HCT116 (cell line): ENCODE measurements around the gene INPP5B.

Experiments
- CBX3 ChIP-seq: IDR thresholded peaks from 2 replicates; pipeline ENCODE4 v1.6.1; 2012; ENCODE audit warnings: low read depth
- CTCF ChIP-seq, 3 experiments: fragments of 200-600 bp in 1 of 3; sonication (generic) in 1 of 3; IDR thresholded peaks in 2 of 3; conservative IDR thresholded peaks in 1 of 3; 2 replicates each; pipeline ENCODE4 v1.5.1; 2012 to 2017; ENCODE audit warnings: low read depth in 2 of 3, low read length in 2 of 3, antibody characterized with exemption in 1 of 3, borderline replicate concordance in 1 of 3, control low read depth in 1 of 3, mild to moderate bottlenecking in 1 of 3, mixed read lengths in 1 of 3, mixed run types in 1 of 3, moderate library complexity in 1 of 3; ENCODE audit not compliant: insufficient read depth in 1 of 3
- EZH2 ChIP-seq: fragments of 200-600 bp; sonication (generic); IDR thresholded peaks from 2 replicates; pipeline ENCODE4 v1.6.1; 2017; ENCODE audit warnings: antibody characterized with exemption, mixed run types
- EZH2phosphoT487 ChIP-seq: fragments of 200-600 bp; IDR thresholded peaks from 2 replicates; pipeline ENCODE4 v1.6.1; 2018; ENCODE audit warnings: antibody characterized with exemption, borderline replicate concordance
- JUND ChIP-seq: IDR thresholded peaks from 2 replicates; pipeline ENCODE4 v1.6.1; 2012
- MAX ChIP-seq: IDR thresholded peaks from 2 replicates; pipeline ENCODE4 v1.6.1; 2012
- POLR2A ChIP-seq: IDR thresholded peaks from 2 replicates; pipeline ENCODE4 v1.7.0; 2011; ENCODE audit warnings: borderline replicate concordance; ENCODE audit not compliant: insufficient read depth, insufficient read length; ENCODE audit errors: extremely low read depth
- POLR2AphosphoS5 ChIP-seq: IDR thresholded peaks from 2 replicates; pipeline ENCODE4 v1.6.1; 2011; ENCODE audit warnings: mild to moderate bottlenecking, low read depth, low read length, moderate library complexity
- RAD21 ChIP-seq: IDR thresholded peaks from 2 replicates; pipeline ENCODE4 v1.6.1; 2012; ENCODE audit warnings: low read depth, mild to moderate bottlenecking
- REST ChIP-seq: IDR thresholded peaks from 2 replicates; pipeline ENCODE4 v1.6.1; 2012; ENCODE audit warnings: low read depth
- SIN3A ChIP-seq: IDR thresholded peaks from 2 replicates; pipeline ENCODE4 v1.6.1; 2012; ENCODE audit warnings: low read depth
- SP1 ChIP-seq: IDR thresholded peaks from 2 replicates; pipeline ENCODE4 v1.6.1; 2012; ENCODE audit warnings: low read depth
- ZNF274 ChIP-seq: fragments of 200-500 bp; sonication (Bioruptor generic); IDR thresholded peaks from 2 replicates; pipeline ENCODE4 v1.6.1; 2014; ENCODE audit warnings: mild to moderate bottlenecking, low read depth, low read length, inconsistent platforms

- TF ChIP-seq RAD21 (no peak), SIN3A (no peak), CTCF (IDR thresholded peaks at IDR 0.05 in 2 of 3, conservative IDR thresholded peaks at IDR 0.05 in 1 of 3; ENCODE audit: borderline replicate concordance in 1 of 3, insufficient read depth in 1 of 3, low read depth in 2 of 3, low read length in 2 of 3) (no peak), SP1 (no peak), ZNF274 (no peak), POLR2A (no peak), POLR2AphosphoS5 (no peak), MAX (no peak), JUND (no peak; the same call in 1 of the 2 replicates), CBX3 (no peak), EZH2 (no peak), REST (no peak), EZH2phosphoT487 (no peak)
Observed at GRCh38 chr1:37866491-37866890, 80.4 kb downstream of the INPP5B start.
